ENCODE data around the gene CASS4. TPM values are rescaled to one million over a fixed set of nuclear protein-coding genes. Genes with fewer than 3 reads are reported as not detected.

CASS4 gene
- total and polyA plus RNA-seq, 9 of the 15 experiments (the other 6 are each of a cell fraction or from before 2014, with no cell fraction given): 8.1 to 53.8 (median 26.7) TPM

- H3K9me1 ChIP-seq (ENCODE audit: control insufficient read depth, insufficient read depth, low read length): no peaks in the 10 kb centered on the region
- peak in 1 of 4 experiments; percentile 4 for DNase-seq (ENCODE audit: extremely low read depth in 1 of 4, low spot score in 3 of 4)
- no peak for FAIRE-seq
- no peaks in the 10 kb centered on the region for H3K79me2 ChIP-seq (ENCODE audit: control insufficient read depth, insufficient read depth, low read length)
- BruUV-seq (replicated peaks): no TSS peak
- peaks cover 0 to 4% of the 10 kb centered on the region in 2 experiments; a peak in 2 of 5 replicates for H3K4me1 ChIP-seq (replicated peaks in 1 of 2; ENCODE audit: control insufficient read depth in 2 of 2, insufficient read depth in 2 of 2, low read length in 2 of 2)
- H2AFZ ChIP-seq (ENCODE audit: low read depth, low read length): no peak overlapping the region
- intact Hi-C loops (cut with micrococcal nuclease): no loop called here
- ATAC-seq: no peak
- no peaks in the 10 kb centered on the region for H3K27me3 ChIP-seq (ENCODE audit: control insufficient read depth in 2 of 2, insufficient read depth in 2 of 2, low read length in 2 of 2)
- in situ Hi-C loops (cut with MboI): no loop called here
- peaks cover 32% of the 10 kb centered on the region; the same call in 2 of the 3 replicates for H3K36me3 ChIP-seq (ENCODE audit: control insufficient read depth, insufficient read depth, low read length)
- POLR2A ChIA-PET: interaction anchor here (0.7 to 1.2 kb wide), 2 partner anchors 17 to 30 kb away, joined by 3 to 4 read pairs; no protein-coding TSS in a partner anchor
- no peak overlapping the region for H3K27ac ChIP-seq (ENCODE audit: extremely low read depth, low read depth, low read length)
- H3K9me3 ChIP-seq (replicated peaks; ENCODE audit: control insufficient read depth, insufficient read depth, low read depth, low read length): no peaks in the 10 kb centered on the region
- H4K20me1 ChIP-seq (replicated peaks; ENCODE audit: control insufficient read depth, insufficient read depth, low read length): no peaks in the 10 kb centered on the region
- TF ChIP-seq THRAP3 (IDR thresholded peaks at IDR 0.05; ENCODE audit: borderline replicate concordance): no peak
- TF ChIP-seq, protein P1, sequence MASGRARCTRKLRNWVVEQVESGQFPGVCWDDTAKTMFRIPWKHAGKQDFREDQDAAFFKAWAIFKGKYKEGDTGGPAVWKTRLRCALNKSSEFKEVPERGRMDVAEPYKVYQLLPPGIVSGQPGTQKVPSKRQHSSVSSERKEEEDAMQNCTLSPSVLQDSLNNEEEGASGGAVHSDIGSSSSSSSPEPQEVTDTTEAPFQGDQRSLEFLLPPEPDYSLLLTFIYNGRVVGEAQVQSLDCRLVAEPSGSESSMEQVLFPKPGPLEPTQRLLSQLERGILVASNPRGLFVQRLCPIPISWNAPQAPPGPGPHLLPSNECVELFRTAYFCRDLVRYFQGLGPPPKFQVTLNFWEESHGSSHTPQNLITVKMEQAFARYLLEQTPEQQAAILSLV (tag; IDR thresholded peaks at IDR 0.05): no peak
- TF ChIP-seq CREB3 (tag; conservative IDR thresholded peaks at IDR 0.05; ENCODE audit: low read depth): no peak
- TF ChIP-seq, protein P2, sequence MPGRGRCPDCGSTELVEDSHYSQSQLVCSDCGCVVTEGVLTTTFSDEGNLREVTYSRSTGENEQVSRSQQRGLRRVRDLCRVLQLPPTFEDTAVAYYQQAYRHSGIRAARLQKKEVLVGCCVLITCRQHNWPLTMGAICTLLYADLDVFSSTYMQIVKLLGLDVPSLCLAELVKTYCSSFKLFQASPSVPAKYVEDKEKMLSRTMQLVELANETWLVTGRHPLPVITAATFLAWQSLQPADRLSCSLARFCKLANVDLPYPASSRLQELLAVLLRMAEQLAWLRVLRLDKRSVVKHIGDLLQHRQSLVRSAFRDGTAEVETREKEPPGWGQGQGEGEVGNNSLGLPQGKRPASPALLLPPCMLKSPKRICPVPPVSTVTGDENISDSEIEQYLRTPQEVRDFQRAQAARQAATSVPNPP (IDR thresholded peaks at IDR 0.05; ENCODE audit: borderline replicate concordance, insufficient read depth, insufficient read length): no peak
- TF ChIP-seq, protein P3, sequence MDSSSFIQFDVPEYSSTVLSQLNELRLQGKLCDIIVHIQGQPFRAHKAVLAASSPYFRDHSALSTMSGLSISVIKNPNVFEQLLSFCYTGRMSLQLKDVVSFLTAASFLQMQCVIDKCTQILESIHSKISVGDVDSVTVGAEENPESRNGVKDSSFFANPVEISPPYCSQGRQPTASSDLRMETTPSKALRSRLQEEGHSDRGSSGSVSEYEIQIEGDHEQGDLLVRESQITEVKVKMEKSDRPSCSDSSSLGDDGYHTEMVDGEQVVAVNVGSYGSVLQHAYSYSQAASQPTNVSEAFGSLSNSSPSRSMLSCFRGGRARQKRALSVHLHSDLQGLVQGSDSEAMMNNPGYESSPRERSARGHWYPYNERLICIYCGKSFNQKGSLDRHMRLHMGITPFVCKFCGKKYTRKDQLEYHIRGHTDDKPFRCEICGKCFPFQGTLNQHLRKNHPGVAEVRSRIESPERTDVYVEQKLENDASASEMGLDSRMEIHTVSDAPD (CRISPR knock-in tag; IDR thresholded peaks at IDR 0.05): no peak
- no peak for TF ChIP-seq SRSF9 (IDR thresholded peaks at IDR 0.05; ENCODE audit: borderline replicate concordance, low read depth, low read length)
- TF ChIP-seq CBFB (CRISPR knock-in tag; IDR thresholded peaks at IDR 0.05): no peak
- TF ChIP-seq EP400 (IDR thresholded peaks at IDR 0.05): no peak
- no peak for TF ChIP-seq SIRT6 (IDR thresholded peaks at IDR 0.05; ENCODE audit: low read depth, low read length)
- TF ChIP-seq BCOR (IDR thresholded peaks at IDR 0.05): no peak
- TF ChIP-seq ZNF668 (CRISPR knock-in tag; IDR thresholded peaks at IDR 0.05): no peak
- TF ChIP-seq ZNF134 (CRISPR knock-in tag; conservative IDR thresholded peaks at IDR 0.05): no peak
- TF ChIP-seq ATF1 (CRISPR knock-in tag; IDR thresholded peaks at IDR 0.05): no peak
- no peak for TF ChIP-seq ATF1 (tag; IDR thresholded peaks at IDR 0.05)
- no peak overlapping the region for H3K4me3 ChIP-seq
- CTCF ChIA-PET (ENCODE audit: low intra/inter-chr PET ratio): no interaction called here
- no peak overlapping the region for H3K4me2 ChIP-seq (ENCODE audit: insufficient read depth, low read length)
- 38% methylated on average over 3 of the region's 3 CpGs for WGBS (ENCODE audit: insufficient coverage, low coverage, missing lambda C conversion rate)
- no peak overlapping the region for H3K9ac ChIP-seq (ENCODE audit: insufficient read depth in 1 of 2, low read depth in 2 of 2, low read length in 2 of 2)
Observed at GRCh38 chr20:56461576-56461975, 49.5 kb downstream of the CASS4 start.
